ENCODE measurements around the gene SH2D1B. TPM values are rescaled to one million over a fixed set of nuclear protein-coding genes. Genes with fewer than 3 reads are reported as not detected.

Gene SH2D1B
- total and polyA plus RNA-seq, 10 of the 15 experiments (the other 5 are each of a cell fraction or from before 2014, with no cell fraction given): 0.18 TPM; not detected in 9

- TF ChIP-seq RAD21 (IDR thresholded peaks at IDR 0.05; ENCODE audit: insufficient read depth, low read depth, low read length): peak; percentile 60
- TF ChIP-seq SRF (IDR thresholded peaks at IDR 0.05; ENCODE audit: low read depth in 2 of 2, low read length in 2 of 2): no peak
- TF ChIP-seq POLR2A (IDR thresholded peaks at IDR 0.05; ENCODE audit: low read depth, low read length): no peak
- peak; percentile 37; the same call in 1 of the 2 replicates for TF ChIP-seq SMC3 (IDR thresholded peaks at IDR 0.05; ENCODE audit: borderline replicate concordance, low read length)
- TF ChIP-seq, protein P1, sequence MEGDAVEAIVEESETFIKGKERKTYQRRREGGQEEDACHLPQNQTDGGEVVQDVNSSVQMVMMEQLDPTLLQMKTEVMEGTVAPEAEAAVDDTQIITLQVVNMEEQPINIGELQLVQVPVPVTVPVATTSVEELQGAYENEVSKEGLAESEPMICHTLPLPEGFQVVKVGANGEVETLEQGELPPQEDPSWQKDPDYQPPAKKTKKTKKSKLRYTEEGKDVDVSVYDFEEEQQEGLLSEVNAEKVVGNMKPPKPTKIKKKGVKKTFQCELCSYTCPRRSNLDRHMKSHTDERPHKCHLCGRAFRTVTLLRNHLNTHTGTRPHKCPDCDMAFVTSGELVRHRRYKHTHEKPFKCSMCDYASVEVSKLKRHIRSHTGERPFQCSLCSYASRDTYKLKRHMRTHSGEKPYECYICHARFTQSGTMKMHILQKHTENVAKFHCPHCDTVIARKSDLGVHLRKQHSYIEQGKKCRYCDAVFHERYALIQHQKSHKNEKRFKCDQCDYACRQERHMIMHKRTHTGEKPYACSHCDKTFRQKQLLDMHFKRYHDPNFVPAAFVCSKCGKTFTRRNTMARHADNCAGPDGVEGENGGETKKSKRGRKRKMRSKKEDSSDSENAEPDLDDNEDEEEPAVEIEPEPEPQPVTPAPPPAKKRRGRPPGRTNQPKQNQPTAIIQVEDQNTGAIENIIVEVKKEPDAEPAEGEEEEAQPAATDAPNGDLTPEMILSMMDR (IDR thresholded peaks at IDR 0.05 in 2 of 3, conservative IDR thresholded peaks at IDR 0.05 in 1 of 3; ENCODE audit: control insufficient read depth in 2 of 3, extremely low read depth in 1 of 3, insufficient read depth in 1 of 3, low read depth in 3 of 3, low read length in 3 of 3): peak; percentile 44 to 60 (median 53); a peak in 5 of 6 replicates
- ChIA-PET CTCF (interaction anchor here (0.6 to 4.2 kb wide), 33 partner anchors 8 to 958 kb away, joined by 3 to 126 read pairs (median 5); no protein-coding TSS in a partner anchor), SMC1A (ENCODE audit: uncharacterized antibody, unreplicated experiment) (interaction anchor here (0.5 to 5.2 kb wide), 17 partner anchors 10 to 750 kb away, joined by 3 to 84 read pairs (median 3); partner anchors contain the start of gene C1orf226), RAD21 (ENCODE audit: unreplicated experiment) (interaction anchor here (1.0 to 4.3 kb wide), 11 partner anchors 8 to 443 kb away, joined by 3 to 83 read pairs (median 4); partner anchors contain the start of gene SPATA46), POLR2A (interaction anchor here (0.6 kb wide), 1 partner anchor 231 kb away, joined by 3 read pairs; no protein-coding TSS in a partner anchor)
- 26% methylated on average over 4 of the region's 5 CpGs for WGBS (ENCODE audit: insufficient coverage, insufficient replicate concordance, low lambda C conversion rate, missing lambda C conversion rate)
- FAIRE-seq (no peak), ATAC-seq (peak; percentile 21; the same call in 2 of the 3 replicates), DNase-seq (ENCODE audit: low read depth, low spot score) (no peak)
- Histone ChIP-seq H3K27me3 (replicated peaks in 1 of 2; ENCODE audit: control insufficient read depth in 2 of 2, insufficient read depth in 2 of 2, low read length in 1 of 2) (no peaks in the 10 kb centered on the region; a peak in 1 of 4 replicates), H3K4me3 (no peak overlapping the region), H3K9ac (ENCODE audit: control insufficient read depth, insufficient read depth, low read length) (no peak overlapping the region), H3K27ac (ENCODE audit: control insufficient read depth, insufficient read depth) (no peak overlapping the region), H4K20me1 (ENCODE audit: control insufficient read depth, insufficient read depth) (no peaks in the 10 kb centered on the region), H3K4me1 (ENCODE audit: control insufficient read depth, insufficient read depth, low read length) (peaks cover 17% of the 10 kb centered on the region), H3K9me3 (replicated peaks; ENCODE audit: control insufficient read depth, insufficient read depth, low read length) (no peaks in the 10 kb centered on the region), H2AFZ (ENCODE audit: control insufficient read depth, low read depth, low read length) (no peak overlapping the region), H3K4me2 (ENCODE audit: control insufficient read depth, insufficient read depth) (no peak overlapping the region), H3K79me2 (ENCODE audit: control insufficient read depth, insufficient read depth, low read length) (no peaks in the 10 kb centered on the region), H3K36me3 (ENCODE audit: control insufficient read depth in 2 of 2, insufficient read depth in 2 of 2, low read length in 1 of 2) (no peaks in the 10 kb centered on the region)
- no TSS peak for BruUV-seq (replicated peaks)
- intact Hi-C loops (cut with micrococcal nuclease; ENCODE audit: unreplicated experiment): loop anchor here (1.0 to 5.0 kb wide), 3 partner anchors 35 to 445 kb away; partner anchors contain the start of gene UHMK1
- in situ Hi-C loops (cut with MboI): no loop called here
Observed at GRCh38 chr1:162357681-162358266, 54.2 kb downstream of the SH2D1B start.
